GM12891 (cell line): ENCODE measurements around the gene RETREG1.

Experiments used
- PAX5 ChIP-seq: IDR thresholded peaks from 2 replicates; pipeline ENCODE4 v1.6.1; 2011; ENCODE audit warnings: low read length, moderate library complexity, mild to moderate bottlenecking; ENCODE audit not compliant: insufficient read depth, severe bottlenecking
- POLR2A ChIP-seq: IDR thresholded peaks from 2 replicates; pipeline ENCODE4 v1.6.1; 2011; ENCODE audit warnings: low read depth, low read length, control low read depth
- POLR2AphosphoS5 ChIP-seq: IDR thresholded peaks from 2 replicates; pipeline ENCODE4 v1.6.1; 2011; ENCODE audit warnings: low read depth, low read length, control low read depth
- POU2F2 ChIP-seq: IDR thresholded peaks from 2 replicates; pipeline ENCODE4 v1.6.1; 2011; ENCODE audit warnings: low read depth, mild to moderate bottlenecking, control low read depth, low read length, moderate library complexity
- SPI1 ChIP-seq: IDR thresholded peaks from 2 replicates; pipeline ENCODE4 v1.6.1; 2011; ENCODE audit warnings: low read depth, low read length, control low read depth
- TAF1 ChIP-seq: IDR thresholded peaks from 2 replicates; pipeline ENCODE4 v1.6.1; 2011; ENCODE audit warnings: low read depth, low read length, control low read depth

DNA sequence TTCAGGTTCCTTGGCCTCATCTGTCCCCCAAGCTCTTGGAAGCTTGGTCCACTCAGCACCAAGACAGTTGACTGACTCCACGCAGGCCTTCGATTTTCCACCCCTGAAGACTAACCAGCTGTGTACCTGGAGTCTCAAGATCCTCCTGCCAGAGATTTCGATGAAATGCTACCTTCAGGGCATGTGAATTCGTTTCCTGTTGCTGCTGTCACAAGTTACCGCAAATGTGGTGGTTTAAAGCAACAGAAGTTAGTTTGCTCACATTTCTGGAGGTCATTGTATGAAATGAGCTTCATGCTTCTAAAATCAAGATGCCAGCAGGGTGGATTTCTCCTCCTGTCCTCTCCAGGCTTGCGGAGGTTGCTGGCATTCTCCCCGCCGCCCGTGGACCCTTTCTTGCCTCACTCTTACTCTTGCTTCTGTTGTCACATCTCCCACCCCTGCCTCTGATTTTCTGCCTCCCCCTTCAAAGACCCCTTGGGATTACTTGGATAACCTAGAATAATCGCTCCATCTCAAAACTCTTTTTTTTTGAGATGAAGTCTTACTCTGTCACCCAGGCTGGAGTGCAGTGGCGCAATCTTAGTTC, 27.6 kb upstream of the RETREG1 start:
- TF ChIP-seq POLR2AphosphoS5: no peak
- TF ChIP-seq POLR2A: no peak
- no peak for TF ChIP-seq TAF1
- no peak for TF ChIP-seq PAX5
- TF ChIP-seq SPI1: no peak
- no peak for TF ChIP-seq POU2F2
